AG04449 (cell line): ENCODE data around the gene GSK3B.

Experiments
- CTCF ChIA-PET: fragments of 350-600 bp; formaldehyde crosslinking; extraction: SDS; loops from one replicate; lab custom pipeline; 2021; ENCODE audit warnings: antibody characterized with exemption; lab: Yijun Ruan, JAX
- POLR2A ChIA-PET: fragments of 400-600, 350-600 bp; formaldehyde crosslinking; extraction: SDS; loops from one replicate; lab custom pipeline; 2020; ENCODE audit warnings: antibody characterized with exemption, inconsistent platforms; lab: Yijun Ruan, JAX
- DNase-seq: peaks from one replicate; pipeline ENCODE4 v3.0.0-alpha.2; 2010; ENCODE audit warnings: low read depth, low spot score
- H3K4me3 ChIP-seq: 2 replicates; pipeline ENCODE4 v1.5.1; 2011; ENCODE audit warnings: low read depth, mild to moderate bottlenecking, control low read depth, low read length
- TF ChIP-seq, protein P1 (sequence below): IDR thresholded peaks from one replicate; pipeline ENCODE4 v1.5.1; 2011; ENCODE audit warnings: mild to moderate bottlenecking, moderate library complexity, low read length, control low read depth, inconsistent platforms; ENCODE audit not compliant: insufficient read depth; ENCODE audit errors: missing control alignments

GSK3B gene

DNA sequence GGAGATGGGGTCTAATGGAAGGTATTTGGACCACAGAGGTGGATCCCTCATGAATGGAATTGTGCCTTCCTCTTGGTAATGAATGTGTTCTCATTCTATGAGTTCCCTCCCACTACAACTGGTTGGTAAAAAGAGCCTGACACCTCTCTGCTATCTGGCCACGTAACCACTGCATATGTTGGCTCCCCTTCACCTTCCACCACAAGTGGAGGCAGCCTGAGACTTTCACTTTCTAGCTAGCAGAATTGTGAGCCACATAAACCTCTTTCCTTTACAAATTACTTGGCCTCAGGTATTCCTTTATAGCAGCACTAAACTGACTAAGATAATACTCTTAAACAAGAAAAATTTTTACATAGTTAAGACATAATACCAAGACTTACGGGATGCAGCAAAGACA, 157.0 kb downstream of the GSK3B start:
- CTCF ChIA-PET: no interaction called here
- DNase-seq: no peak
- POLR2A ChIA-PET: no interaction called here
- TF ChIP-seq, protein P1, sequence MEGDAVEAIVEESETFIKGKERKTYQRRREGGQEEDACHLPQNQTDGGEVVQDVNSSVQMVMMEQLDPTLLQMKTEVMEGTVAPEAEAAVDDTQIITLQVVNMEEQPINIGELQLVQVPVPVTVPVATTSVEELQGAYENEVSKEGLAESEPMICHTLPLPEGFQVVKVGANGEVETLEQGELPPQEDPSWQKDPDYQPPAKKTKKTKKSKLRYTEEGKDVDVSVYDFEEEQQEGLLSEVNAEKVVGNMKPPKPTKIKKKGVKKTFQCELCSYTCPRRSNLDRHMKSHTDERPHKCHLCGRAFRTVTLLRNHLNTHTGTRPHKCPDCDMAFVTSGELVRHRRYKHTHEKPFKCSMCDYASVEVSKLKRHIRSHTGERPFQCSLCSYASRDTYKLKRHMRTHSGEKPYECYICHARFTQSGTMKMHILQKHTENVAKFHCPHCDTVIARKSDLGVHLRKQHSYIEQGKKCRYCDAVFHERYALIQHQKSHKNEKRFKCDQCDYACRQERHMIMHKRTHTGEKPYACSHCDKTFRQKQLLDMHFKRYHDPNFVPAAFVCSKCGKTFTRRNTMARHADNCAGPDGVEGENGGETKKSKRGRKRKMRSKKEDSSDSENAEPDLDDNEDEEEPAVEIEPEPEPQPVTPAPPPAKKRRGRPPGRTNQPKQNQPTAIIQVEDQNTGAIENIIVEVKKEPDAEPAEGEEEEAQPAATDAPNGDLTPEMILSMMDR: no peak
- H3K4me3 ChIP-seq: no peak overlapping the region

DNA sequence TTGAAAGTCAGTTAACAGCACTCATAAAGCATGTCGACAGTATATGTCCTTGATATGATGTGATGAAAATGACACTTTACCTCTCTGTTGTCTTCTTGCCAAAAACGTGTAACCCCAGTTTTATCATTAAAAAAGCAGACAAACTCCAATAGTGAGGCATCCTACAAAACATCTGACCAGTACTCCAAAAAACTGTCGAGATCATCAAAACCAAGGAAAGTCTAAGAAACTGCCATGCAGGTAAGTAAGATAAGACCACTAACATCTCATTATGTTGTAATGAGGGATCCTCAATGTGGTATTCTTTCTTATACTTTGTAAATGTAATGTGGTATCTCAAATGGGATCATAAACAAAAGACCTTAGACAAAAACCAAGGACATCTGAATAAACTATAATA, 160.0 kb downstream of the GSK3B start:
- no peak for DNase-seq
- ChIA-PET POLR2A (no interaction called here), CTCF (interaction anchor here (0.5 kb wide), 1 partner anchor 11 kb away, joined by 3 read pairs; no protein-coding TSS in a partner anchor)
- H3K4me3 ChIP-seq: no peak overlapping the region
- TF ChIP-seq, protein P1: no peak

DNA sequence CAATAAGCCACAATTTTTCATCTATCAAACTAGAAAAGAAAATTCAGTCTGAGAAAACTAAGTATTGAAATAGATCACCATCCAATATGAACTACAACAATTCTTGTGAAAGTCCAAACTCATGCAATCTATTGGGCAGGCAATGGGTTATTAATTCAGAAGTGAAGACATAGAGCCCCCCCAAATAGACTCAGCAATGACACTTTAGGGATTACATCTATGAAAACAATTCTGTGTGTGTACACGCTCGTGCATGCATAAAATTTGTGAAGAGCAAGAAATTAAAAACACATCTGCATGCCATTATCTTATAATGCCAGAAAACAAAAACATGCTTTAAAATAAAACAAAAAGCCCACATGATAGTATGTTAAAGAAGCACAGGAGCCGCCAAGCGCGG, 161.0 kb downstream of the GSK3B start:
- no peak for DNase-seq
- ChIA-PET POLR2A (no interaction called here), CTCF (no interaction called here)
- TF ChIP-seq, protein P1: no peak
- no peak overlapping the region for H3K4me3 ChIP-seq

DNA sequence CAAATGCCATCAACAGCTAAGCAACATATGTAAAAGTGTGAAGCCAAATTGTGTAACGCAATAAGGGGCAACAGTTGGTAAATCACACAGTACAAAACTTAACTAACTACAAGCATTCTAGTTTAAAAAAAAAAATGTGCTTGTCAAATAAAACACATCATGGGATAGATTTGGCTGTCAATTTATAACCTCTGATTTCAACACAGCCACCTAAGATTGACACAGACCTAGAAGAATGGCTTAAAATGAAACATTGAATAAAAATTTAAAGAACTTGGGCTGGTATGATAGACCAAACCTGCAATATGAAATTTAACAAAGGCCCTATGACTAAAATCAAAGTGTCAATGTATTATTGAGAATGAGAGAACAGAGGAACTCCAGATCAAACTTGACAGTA, 164.0 kb downstream of the GSK3B start:
- no peak for DNase-seq
- CTCF ChIA-PET: no interaction called here
- POLR2A ChIA-PET: no interaction called here
- TF ChIP-seq, protein P1: no peak
- H3K4me3 ChIP-seq: no peak overlapping the region

DNA sequence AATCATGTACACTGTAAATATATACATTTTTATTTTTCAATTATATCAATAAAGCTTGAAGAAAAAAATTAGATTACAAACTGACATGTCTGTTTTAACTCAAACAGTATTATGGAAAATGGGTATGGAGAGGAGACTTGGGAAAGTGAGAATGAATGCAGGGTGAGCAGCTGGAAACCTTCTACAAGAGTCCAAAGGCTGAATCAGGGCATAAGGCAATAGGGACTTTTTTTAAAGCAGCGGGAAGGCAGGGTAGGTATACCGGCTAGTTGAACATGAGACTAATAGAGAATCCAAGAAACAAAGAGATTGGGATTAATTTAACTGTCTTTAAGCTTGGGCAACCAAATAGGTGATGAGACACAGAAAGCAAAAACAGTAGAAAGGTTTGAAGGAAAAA, 167.1 kb downstream of the GSK3B start:
- TF ChIP-seq, protein P1: no peak
- H3K4me3 ChIP-seq: no peak overlapping the region

DNA sequence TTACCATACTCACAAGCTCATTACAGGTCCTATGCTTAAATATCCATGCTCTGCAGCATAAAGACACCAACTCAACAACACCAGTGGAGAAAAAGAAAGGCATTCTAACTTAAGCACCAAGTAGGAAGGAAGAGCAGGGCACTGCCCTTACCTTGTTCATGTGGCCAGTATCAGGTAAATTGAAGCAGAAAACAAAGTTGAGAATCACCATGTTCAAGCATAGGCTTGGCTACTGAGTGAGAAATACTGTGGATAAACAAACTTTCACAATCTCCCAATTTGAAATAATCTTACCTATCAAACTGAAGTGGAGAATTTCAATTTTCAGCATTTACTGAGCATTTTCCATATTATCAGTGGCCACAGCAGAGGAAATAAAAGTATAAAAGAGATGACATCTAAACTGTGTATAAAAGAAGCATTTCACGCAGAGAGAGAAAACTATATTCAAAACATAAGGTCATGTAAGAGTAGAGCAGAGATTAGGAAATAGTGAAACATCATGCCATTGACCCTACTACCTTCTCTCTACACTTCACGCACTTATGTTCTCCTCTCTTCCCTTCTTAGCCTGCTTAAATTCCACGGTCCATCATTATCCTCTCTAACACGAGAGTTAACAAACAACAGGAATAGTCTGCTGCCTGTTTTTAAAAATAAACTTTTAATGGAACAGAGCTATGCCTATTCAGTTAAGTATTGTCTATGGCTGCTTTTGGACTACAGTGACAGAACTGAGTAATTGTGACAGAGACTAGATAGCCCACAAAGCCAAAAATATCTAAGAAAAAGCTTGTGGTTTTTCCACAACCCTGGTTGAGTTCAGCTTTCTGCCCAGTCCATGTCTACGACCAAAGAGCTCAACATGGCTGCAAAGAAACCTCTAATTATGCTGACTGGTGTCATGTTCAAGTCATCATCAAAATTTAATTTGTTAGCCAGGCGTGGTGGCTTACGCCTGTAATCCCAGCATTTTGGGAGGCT, 169.8 kb downstream of the GSK3B start:
- DNase-seq: no peak
- CTCF ChIA-PET: no interaction called here
- TF ChIP-seq, protein P1: no peak
- POLR2A ChIA-PET: no interaction called here
- H3K4me3 ChIP-seq: no peak overlapping the region

More for the DNA sequence above, 167.1 kb downstream of the GSK3B start:
- no peak for DNase-seq
- ChIA-PET POLR2A (no interaction called here), CTCF (interaction anchor here (1.2 kb wide), 1 partner anchor 140 kb away, joined by 4 read pairs; no protein-coding TSS in a partner anchor)
